SKM-1 treated with dmso at 0.1 percent for 144 hours (cell line): ENCODE results near the gene TOR3A.
A peak's percentile ranks its signal among the peaks of the same experiment; 100 is the strongest.
"Not testable (repeated sequence)": the region's sequence is repeated elsewhere in the genome, so short reads cannot be mapped to it uniquely, and the experiment has no call there.

Experiments
- DNase-seq: peaks from one replicate; lab custom pipeline; 2025; ENCODE audit not compliant: unreplicated experiment; lab: John Stamatoyannopoulos, UW

The TOR3A gene

DNA sequence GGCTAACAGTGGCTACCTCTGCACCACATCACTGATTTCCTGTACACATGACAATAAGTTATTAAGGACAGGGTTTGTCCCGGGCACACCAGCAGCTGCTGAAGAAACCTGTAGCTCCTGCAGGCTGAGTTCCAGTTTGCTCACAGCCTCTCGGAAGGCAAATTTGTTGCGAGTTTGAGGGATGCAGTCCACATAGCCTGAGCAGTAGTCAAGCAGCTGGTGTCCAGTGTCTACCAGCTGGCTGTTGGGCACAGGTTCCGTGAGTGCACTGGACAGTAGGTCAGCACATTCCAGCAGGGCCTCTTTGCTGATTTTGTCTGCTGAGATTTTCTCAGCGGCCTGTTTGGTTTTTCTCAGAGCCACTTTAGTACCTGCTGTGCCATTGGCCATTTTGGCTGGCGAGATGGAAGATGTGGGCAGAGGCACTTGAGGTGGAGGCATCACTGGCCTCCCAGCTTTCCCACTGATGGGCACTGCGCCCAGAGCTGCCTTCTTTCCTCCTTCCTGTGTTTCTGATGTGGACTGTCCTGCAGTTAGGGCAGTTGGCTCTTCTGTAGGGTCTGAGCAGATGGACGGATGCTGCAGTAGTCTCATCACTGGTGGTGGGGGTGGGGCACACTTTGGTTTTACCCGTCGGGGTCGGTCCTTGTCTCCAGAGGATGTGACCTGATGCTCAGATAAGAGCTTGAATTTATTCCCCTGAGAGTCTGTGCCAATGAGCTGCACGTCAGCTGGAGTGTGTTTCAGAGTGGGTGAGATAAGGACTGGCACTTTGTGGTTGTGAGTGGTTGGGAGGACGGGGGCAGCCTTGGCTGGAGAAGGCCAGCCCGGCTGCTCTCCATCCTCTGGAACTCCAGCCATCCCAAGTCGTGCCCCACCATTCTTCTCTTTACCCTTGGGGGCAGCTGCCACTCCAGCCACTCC lies 26.1 kb downstream of the TOR3A start:
- DNase-seq = no peak

DNA sequence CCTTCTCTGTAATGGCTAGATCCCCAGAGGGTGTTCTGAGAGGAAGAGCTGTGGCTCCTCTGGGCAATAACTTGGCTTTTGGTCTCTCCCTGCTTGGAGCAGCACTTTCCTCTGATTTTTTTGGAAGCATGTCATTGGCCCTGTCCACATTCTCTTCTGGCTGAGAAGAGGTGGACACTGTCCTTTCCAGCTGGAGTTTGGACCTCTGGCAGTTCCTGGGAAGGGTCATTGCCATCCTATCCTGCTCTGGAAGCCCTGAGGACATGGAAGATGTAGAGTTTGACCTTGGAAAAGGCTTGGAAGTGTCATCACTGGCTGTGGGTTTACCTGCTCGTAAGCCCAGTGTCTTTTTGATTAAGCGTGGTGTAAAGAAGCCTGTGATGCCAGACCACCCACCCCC lies 26.8 kb downstream of the TOR3A start:
- no peak for DNase-seq

DNA sequence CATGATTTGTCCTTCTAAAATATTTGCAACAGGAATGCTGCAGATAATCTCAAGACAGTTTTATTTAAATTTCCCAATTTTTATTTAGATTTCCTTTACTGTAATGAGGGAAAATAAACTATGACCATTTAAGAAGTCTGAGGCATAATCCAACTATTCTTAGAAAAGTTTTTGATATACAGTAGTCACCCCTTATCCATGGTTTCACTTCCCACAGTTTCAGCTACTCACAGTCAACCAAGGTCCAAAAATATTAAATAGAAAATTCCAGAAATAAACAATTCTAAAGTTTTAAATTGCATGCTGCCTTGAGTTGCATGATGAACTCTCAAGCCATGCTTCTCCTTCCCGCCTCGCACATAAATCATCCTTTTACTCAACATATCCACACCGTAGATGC lies 33.3 kb downstream of the TOR3A start:
- no peak for DNase-seq

DNA sequence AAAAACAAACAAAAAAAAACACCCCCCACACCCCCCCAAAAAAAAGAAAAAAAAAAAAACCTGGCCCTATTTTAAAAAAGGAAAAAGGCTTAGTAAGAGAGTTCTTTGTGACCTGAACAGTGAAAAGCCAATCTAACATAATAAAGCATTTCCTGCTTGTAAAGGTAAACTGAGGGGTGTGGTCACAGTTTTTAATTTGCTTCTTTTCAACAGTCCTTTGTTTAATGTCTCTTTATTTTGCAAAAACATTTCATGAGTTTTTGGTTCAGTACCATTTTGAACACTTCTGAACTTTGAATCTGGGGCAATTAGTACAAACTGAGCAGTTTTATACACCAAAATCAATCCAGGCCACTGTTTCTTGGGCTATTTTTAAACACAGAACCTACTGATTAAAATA lies 37.6 kb downstream of the TOR3A start:
- no peak for DNase-seq

DNA sequence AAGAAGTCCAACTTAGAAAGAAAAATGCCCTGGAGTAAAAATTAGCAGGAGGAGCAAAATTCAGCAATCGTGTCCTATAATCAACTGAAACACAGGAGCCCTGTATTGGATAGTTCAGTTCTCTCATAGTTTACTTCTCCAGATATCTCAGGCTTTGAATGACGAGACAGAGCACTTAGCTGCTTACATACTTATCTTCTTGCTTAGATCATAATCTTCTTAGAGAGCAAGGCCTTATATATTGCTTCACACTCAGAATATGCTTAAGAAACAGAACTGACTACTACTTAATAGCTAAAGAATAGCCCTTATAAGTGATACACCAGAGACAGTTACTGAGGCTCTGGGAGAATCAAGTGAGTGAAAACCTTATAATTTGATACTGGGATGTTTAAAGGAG lies 38.9 kb downstream of the TOR3A start:
- DNase-seq = no peak

DNA sequence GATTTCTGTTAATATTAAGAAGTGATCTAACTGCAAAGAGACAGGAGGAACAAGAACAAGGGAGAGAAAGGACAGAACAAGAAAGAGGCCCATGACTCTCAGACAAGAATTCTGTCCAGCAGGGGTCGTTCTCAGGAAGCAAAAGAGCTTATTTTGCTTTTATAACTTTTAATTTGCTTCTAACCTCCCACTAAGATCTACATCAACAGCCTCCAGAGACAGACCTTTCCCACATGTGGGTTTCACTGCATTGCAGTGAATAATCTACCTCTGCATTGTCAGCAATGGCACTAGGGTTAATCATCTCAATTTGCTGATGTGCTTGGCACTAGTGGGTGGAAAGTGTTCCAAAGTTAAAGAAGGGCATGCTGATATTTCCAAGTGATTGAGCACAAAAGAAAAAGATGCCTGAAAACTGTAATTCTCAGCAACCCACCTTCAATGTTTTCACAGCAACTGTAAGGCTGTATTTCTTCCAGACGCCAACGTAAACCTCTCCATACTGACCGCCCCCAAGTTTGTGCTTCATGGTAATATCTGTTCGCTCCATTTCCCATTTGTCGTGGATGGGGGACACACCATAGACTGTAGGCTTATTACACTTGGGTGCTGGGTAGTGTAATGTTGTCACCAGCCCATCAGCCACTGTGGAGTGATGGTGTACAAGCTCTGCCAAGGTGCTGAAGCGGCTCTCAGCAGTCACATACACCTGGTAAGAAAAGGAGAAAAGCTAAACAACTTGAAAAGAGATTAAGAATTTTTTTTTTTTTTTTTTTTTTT lies 39.5 kb downstream of the TOR3A start:
- peak; percentile 24 for DNase-seq

DNA sequence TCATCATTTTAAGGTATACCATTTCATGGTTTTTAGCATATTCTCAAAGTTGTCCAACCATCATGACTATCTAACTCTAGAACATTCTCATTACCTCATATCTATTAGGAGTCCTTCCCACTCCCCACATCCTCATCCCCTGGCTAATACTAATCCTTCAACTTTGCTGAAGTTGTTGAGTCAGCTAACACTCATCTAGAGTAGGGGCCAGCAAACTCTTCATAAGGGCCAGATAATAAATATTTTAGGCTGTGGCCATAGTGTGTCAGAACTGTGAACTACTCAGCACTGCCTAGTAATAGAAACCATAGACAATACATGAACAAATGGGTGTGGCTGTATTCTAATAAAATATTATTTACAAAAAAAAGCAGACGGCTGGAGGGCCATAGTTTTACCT lies 43.0 kb downstream of the TOR3A start:
- DNase-seq = no peak

DNA sequence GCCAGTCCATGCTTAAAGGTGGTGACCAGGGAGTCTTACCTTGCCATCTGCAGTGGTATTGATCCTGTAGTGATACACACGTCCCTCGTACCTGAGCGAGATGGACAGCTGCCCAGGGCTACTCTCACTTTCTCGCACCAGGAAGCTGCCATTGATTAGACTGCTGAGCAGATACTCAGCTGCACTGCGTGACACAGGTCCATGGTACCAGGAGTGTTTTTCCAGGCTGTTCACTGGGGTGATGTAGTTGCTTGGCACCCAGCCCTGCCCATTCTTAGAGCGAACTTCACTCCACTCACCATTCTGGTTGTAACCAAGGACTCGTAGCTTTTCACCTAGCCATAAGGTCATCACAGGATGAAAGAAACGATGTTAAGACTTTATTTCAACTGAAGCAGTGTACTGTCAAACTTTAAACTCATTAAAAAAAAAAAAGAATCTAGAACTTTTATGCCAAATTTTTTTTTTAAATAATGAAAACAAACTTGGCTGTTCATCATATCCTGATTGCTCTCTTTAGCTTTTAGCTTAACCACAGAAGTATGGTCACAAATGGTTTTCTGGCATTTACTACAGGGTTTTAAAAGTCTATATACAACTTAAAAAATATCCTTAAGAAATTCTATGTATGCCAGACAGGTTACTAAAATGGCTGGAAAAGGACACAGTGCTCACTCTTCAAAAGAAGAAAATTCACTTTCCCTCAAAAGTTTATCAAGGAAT lies 44.6 kb downstream of the TOR3A start:
- DNase-seq = no peak

DNA sequence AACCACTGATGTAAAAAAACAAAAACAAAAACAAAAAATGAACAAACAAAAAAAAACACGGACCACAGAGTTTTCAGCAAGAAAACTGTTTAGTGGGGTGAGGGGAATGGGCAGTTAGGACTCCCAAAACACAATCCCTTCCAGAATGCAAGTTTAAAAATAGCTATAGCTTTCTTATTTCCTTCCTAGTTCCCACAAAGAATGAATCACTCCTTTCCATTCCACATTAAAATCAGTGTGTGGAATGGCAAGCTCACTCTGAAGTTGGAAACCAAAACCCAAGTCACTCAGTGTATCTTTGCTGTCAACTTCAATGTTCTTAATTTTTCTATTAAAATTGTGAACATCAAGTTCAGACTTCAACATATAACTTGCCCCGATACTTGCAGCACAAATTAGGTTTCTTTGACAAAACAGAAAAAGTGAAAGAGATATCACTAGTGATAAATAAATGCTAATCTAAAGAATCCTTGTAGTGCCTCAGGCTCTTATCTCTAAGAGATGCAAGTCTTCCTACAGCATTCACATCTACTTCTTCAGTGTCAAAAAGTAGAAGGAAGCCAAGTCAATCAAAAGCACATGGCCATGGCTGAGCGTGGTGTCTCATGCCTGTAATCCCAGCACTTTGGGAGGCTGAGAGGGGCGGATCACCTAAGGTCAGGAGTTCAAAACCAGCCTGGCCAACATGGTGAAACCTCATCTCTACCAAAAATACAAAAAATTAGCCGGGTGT lies 45.5 kb downstream of the TOR3A start:
- no peak for DNase-seq

DNA sequence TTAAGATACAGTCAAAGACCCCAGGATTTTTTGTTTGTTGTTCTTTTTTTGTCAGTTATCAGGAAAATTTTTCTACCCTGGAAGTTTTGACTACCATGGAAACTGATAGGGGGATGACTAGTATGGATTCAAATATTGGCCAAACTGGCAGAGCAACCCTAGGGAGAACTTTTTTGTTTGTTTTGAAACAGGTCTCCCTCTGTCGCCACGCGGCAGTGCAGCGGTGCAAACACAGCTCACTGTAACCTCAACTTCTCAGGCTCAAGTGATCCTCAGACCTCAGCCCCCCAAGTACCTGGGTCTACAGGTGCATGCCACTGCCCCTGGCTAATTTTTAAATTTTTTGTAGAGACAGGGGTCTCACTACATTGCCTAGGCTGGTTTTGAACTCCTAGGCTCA lies 46.6 kb downstream of the TOR3A start:
- no peak for DNase-seq

DNA sequence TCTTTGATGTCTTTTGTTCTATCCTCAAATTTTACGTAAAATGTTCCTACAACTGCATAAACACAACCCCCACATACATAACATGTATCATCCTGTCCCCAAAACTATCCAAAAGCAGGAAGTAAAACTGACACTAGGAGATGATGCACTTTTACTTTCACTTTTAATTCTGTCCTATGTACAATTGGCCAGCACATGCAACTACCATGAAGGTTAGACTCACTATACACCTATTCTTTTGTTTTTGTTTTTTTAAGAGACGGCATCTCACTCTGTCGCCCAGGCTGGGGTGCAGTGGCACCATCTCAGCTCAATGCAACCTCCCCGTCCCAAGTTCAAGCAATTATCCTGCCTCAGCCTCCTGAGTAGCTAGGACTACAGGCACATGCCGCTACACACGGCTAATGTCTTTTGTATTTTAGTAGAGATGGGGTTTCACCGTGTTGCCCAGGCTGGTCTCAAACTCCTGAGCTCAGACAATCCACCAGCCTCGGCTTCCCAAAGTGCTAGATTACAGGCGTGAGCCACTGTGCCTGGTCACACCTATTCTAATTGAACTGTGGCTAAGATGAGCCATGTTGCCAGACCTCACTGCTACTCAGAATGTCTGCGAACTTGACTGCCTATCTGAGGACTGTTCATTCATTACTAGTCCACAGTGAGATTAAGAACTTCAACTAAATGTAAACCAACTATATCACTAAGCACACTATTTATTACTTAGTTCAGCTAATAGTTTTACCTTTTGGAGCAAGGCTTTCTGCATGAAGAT lies 48.0 kb downstream of the TOR3A start:
- peak; percentile 69 for DNase-seq

DNA sequence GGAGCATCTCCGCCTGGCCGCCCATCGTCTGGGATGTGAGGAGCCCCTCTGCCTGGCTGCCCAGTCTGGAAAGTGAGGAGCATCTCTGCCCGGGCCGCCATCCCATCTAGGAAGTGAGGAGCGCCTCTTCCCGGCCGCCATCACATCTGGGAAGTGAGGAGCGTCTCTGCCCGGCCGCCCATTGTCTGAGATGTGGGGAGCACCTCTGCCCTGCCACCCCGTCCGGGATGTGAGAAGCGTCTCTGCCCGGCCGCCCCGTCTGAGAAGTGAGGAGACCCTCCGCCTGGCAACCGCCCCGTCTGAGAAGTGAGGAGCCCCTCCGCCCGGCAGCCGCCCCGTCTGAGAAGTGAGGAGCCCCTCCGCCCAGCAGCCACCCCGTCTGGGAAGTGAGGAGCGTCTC lies 53.3 kb downstream of the TOR3A start:
- DNase-seq = not testable (repeated sequence)

DNA sequence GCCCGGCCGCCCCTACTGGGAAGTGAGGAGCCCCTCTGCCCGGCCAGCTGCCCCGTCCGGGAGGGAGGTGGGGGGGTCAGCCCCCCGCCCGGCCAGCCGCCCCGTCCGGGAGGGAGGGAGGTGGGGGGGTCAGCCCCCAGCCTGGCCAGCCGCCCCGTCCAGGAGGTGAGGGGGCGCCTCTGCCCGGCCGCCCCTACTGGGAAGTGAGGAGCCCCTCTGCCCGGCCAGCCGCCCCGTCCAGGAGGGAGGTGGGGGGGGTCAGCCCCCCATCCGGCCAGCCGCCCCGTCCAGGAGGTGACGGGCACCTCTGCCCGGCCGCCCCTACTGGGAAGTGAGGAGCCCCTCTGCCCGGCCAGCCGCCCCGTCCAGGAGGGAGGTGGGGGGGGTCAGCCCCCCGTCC lies 53.8 kb downstream of the TOR3A start:
- not testable (repeated sequence) for DNase-seq

DNA sequence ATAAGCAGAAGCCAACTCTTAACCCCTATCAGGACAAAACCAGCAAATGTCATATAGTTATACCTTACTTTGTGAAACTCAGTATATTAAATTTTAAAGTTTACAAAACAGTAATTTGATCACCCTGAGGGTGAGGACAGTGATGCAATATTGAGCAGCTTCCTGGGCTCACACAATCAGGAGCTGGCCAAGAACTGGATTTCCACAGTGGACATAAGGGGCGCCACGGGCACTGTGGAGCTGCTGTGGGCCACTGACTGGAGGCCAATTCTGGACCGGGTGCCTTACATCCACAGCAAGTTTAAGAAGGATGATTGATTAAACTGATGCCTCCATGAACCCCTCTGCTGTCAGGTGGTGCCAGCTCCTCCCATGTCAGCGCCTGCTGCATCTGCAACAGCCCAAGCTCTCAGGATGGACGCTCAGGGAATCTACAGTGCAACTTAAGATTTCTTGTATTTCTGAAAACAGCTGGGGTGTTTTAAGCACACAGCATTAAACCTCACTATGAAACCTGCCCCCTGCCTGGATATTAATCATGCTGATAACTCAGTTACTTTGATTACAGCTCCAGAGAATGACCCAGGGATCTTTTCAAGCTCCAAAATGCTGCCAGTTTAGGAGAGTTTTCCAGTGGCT lies 55.9 kb downstream of the TOR3A start:
- DNase-seq = no peak

DNA sequence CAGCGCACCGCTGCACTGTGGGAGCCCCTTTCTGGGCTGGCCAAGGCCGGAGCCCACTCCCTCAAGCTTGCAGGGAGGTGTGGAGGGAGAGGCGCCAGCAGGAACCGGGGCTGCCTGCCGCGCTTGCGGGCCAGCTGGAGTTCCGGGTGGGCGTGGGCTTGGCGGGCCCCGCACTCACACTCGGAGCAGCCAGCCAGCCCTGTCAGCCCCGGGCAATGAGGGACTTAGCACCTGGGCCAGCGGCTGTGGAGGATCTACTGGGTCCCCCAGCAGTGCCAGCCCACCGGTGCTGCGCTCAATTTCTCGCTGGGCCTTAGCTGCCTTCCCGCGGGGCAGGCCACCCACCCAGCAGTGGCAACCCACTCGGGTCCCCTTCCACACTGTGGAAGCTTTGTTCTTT lies 56.9 kb downstream of the TOR3A start:
- DNase-seq = not testable (repeated sequence)

DNA sequence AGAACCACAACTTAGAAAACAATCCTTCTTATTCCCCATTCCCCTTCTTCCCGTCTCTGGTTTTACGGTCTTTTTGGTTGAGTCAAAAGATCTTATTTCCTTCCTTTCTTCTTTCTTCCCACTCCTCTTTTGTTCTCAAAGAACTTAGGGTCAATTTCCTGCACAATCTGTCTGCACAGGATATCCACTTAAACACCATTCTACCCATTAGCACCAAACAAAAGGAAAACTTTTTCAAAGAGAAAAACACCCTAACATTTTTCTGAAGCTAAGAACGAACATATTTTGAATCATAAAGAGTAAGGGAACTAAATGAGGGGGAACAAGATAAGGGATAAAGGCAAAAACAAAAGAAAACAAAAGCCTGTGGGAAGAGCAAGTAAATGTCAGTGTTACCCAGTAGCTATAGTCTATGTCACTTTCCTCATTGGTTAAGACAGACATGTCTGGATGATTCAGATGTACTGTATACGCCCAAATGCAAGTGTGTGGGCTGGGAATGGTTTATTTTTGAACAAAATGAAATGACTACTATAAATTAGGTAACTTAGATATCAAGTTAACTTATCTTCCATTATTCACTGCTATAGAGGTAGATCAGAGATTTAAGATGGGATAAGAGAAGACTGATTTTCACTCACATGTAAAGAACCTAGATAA lies 59.9 kb downstream of the TOR3A start:
- no peak for DNase-seq

DNA sequence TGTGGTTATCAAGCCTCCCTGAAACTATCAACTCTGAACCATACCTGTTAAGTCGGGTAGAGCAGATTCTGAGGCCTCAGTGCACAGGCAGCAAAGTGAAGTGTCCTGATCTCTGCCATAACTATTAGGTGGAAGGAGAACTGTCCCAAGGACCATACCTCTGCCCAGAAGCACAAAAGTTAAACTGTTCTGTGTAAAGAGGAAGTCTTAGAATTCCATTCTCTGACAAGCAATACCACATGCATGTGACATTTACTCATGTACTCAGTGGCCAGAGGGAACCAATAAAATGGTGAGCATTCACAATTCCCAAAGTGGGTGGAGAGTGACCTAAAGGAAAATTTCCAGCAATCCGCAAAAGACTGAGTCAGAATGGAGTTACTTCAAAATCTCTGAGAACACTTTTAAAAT lies 61.0 kb downstream of the TOR3A start:
- DNase-seq = peak; percentile 48

DNA sequence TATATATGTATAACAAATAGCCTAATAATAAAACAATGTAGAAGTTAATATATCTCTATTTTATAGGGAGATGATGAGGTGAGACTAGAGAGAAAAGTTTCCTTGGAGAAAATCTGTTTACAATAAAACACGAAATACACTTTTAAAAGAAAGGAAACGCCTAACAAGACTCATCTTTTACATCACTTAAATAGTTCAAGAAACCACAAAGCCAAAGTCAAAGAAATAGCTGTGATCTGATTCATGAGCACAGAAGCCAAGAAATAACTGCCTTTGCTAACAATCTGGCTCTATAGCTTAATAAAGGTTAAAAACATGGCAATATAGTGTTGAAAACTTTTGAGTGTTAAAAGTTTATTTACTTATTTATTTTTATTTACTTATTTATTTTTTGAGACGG lies 61.5 kb downstream of the TOR3A start:
- DNase-seq = no peak

DNA sequence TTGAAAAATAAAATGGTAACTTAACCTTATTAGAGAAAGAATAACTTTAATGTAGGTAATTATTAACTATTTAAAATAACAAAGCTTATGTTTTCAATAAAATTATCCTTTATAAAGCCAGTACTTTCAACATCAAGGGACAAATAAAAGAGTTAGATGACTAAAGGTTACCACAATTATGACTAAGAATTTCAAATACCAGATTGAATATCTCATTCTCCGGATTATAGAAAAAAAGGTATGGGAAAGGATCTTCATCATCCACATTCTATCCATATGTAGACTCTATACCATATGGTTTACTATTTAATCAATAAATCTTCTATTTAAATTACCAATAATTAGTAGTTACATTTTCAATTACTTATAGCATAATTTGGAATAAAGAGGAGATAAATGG lies 62.8 kb downstream of the TOR3A start:
- no peak for DNase-seq
